Heart left ventricle (tissue), 16 donors: Measurements from ENCODE around the gene SORBS2. TPM values are rescaled to one million over a fixed set of nuclear protein-coding genes. Genes with fewer than 3 reads are reported as not detected.
A peak's percentile ranks its signal among the peaks of the same experiment; 100 is the strongest.

Experiments
- ATAC-seq, 4 donors: fragments of 200-7000 bp; cut with Tn5 transposase; one replicate each; pipeline ENCODE4 v1.9.1; 2020 to 2022; ENCODE audit warnings: moderate library complexity in 4 of 4, mild to moderate bottlenecking in 3 of 4, moderate number of reproducible peaks in 1 of 4
- DNase-seq, 5 donors: peaks; one replicate each; pipeline ENCODE4 v3.0.0-alpha.2; 2020
- H3K27ac ChIP-seq, 12 donors: fragments of 200-600 bp; sonication (generic) in 4 of 12; one replicate each; pipeline versions ENCODE4 v1.5.0 to v1.8.0; 2016 to 2022; ENCODE audit warnings: mild to moderate bottlenecking in 2 of 12
- H3K27me3 ChIP-seq, 9 donors: fragments of 200-600 bp; sonication (generic) in 2 of 9; one replicate each; pipeline versions ENCODE4 v1.5.1 to v1.8.0; 2016 to 2022; ENCODE audit warnings: mild to moderate bottlenecking in 3 of 9
- H3K36me3 ChIP-seq, 9 donors: fragments of 200-600 bp; sonication (generic) in 2 of 9; one replicate each; pipeline versions ENCODE4 v1.5.0 to v1.8.0; 2018 to 2022; ENCODE audit warnings: mild to moderate bottlenecking in 2 of 9
- H3K4me1 ChIP-seq, 12 donors: fragments of 200-600 bp; sonication (generic) in 4 of 12; one replicate each; pipeline versions ENCODE4 v1.5.0 to v1.8.0; 2016 to 2022; ENCODE audit warnings: mild to moderate bottlenecking in 3 of 12
- H3K4me3 ChIP-seq, 12 donors: fragments of 200-600 bp; sonication (generic) in 4 of 12; one replicate each; pipeline versions ENCODE4 v1.5.0 to v1.8.0; 2017 to 2022; ENCODE audit warnings: mild to moderate bottlenecking in 9 of 12, moderate library complexity in 4 of 12
- H3K9me3 ChIP-seq, 12 donors: fragments of 200-600 bp; sonication (generic) in 4 of 12; one replicate each; pipeline versions ENCODE4 v1.5.0 to v1.8.0; 2016 to 2022; ENCODE audit warnings: mild to moderate bottlenecking in 1 of 12
- CTCF ChIP-seq, 12 donors: fragments of 200-600 bp; sonication (generic) in 4 of 12; IDR thresholded peaks; one replicate each; pipeline versions ENCODE4 v1.5.0 to v1.8.0; 2018 to 2022; ENCODE audit warnings: antibody characterized with exemption in 12 of 12, mild to moderate bottlenecking in 5 of 12
- POLR2A ChIP-seq, 2 donors: fragments of 450-650 bp; IDR thresholded peaks; one replicate each; pipeline ENCODE4 v1.6.1; 2017; ENCODE audit warnings: antibody characterized with exemption in 2 of 2, mild to moderate bottlenecking in 2 of 2, moderate library complexity in 2 of 2
- WGBS, 4 donors: extraction: QIAGEN DNeasy Blood & Tissue Kit in 2 of 4; methylation state at CpG; one replicate each; pipeline versions ENCODE4 v1.1.5 to v1.1.7; 2013 to 2018; 5-methylcytosine and 5-hydroxymethylcytosine counted together
- intact Hi-C, 10 donors: fragments of 100-400 bp; cut with DNase I; formaldehyde crosslinking; loops; one replicate each; pipeline versions ENCODE4 v1.11.1 to v1.14.2; 2022
- polyA plus RNA-seq, 2 donors: library from polyadenylated mRNA; stranded (reverse); fragments of 200-250 nt; gene quantifications; one replicate each; pipeline ENCODE4 v1.2.3, GENCODE V29; 2013
- total RNA-seq, 9 donors: library from RNA; depleted of rRNA in 2 of 9; stranded (reverse); fragments of >200 nt in 2 of 9; fragmentation: NEBNext Ultra II Directional in 3 of 9; extraction: Animal tissue kit (Norgen Biotek cat#: 25700) in 3 of 9; gene quantifications; one replicate each; pipeline versions ENCODE4 v1.1.0 to v1.2.4, GENCODE V29; 2016 to 2023
- donor health status: ischemic (EF 13 %, LVEDD 7.1; RV severe dilation, severe dysfunction).
- donor health status: healthy with polysubstance abuse.
- donor health status: DM: no; HTN: yes; CAD: no.
- donor health status: DM: no; HTN: no; CAD: no.
- donor health status: ischemic (EF 25% LVEDD 6.9; RV normal size, moderate dysfunction).
- donor health status: ischemic (EF 25% LVEDD 5.7; RV mildly dilated, moderate dysfunction).
- donor health status: healthy.
- donor health status: DM: yes; HTN: yes; CAD: no.
- donor health status: ischemic (EF 35%, LVEDD 5.7; RV mildly dilated, moderate dysfunction).
- donor health status: nonischemic (EF 11% LVEDD 7.7; RV severe dilation, severe dysfunction).
- donor health status: DM: yes; HTN: yes; CAD: no.
- donor health status: PGD.
- donor health status: ischemic (EF 29% LVEDD 5.4; RV normal size, mild dysfunction).
- donor health status: nonischemic (EF 23%, LVEDD 6.1; RV moderate dilation, normal function).

The SORBS2 gene
- total and polyA plus RNA-seq, 11 donors: 254 to 2,158 (median 1,369) TPM

GRCh38 chr4:185742766-185743165 lies 69.2 kb downstream of the SORBS2 start:
- Histone ChIP-seq H3K9me3 (no peaks in the 10 kb centered on the region), H3K27ac (peak overlapping the region in 11 of 12 donors; percentile 1 to 86 (median 32)), H3K27me3 (no peaks in the 10 kb centered on the region), H3K4me1 (peaks cover 0 to 90% (median 56%) of the 10 kb centered on the region in 12 donors), H3K4me3 (no peak overlapping the region), H3K36me3 (peaks cover 0 to 11% (median 0%) of the 10 kb centered on the region in 9 donors)
- intact Hi-C loops: loop anchor here in 1 of 10 donors (10.0 kb wide), 1 partner anchor 282 kb away; no protein-coding TSS in a partner anchor
- WGBS, 4 donors: 44 to 64% (median 51%) methylated on average over 8 of the region's 8 CpGs
- TF ChIP-seq POLR2A (IDR thresholded peaks at IDR 0.05): no peak
- no peak for TF ChIP-seq CTCF (IDR thresholded peaks at IDR 0.05)
- DNase-seq (peak in 1 of 5 donors; percentile 54), ATAC-seq (peak in 3 of 4 donors; percentile 51 to 66 (median 56))

- 55 to 70% (median 57%) methylated on average over 6 of the region's 6 CpGs for WGBS, 4 donors
- Histone ChIP-seq H3K36me3 (peaks cover 0 to 4% (median 0%) of the 10 kb centered on the region in 9 donors), H3K4me1 (peaks cover 0 to 90% (median 56%) of the 10 kb centered on the region in 12 donors), H3K4me3 (no peak overlapping the region), H3K27ac (peak overlapping the region in 9 of 12 donors; percentile 12 to 86 (median 41)), H3K9me3 (no peaks in the 10 kb centered on the region), H3K27me3 (no peaks in the 10 kb centered on the region)
- intact Hi-C loops: loop anchor here in 1 of 10 donors (10.0 kb wide), 1 partner anchor 283 kb away; no protein-coding TSS in a partner anchor
- TF ChIP-seq CTCF (IDR thresholded peaks at IDR 0.05): no peak
- no peak for TF ChIP-seq POLR2A (IDR thresholded peaks at IDR 0.05)
- no peak for DNase-seq
- peak in 2 of 4 donors; percentile 12 to 16 for ATAC-seq
Observed at GRCh38 chr4:185741795-185742194, 70.2 kb downstream of the SORBS2 start.

GRCh38 chr4:185740471-185740873 lies 71.5 kb downstream of the SORBS2 start:
- peak overlapping the region in 10 of 12 donors; percentile 14 to 86 (median 44) for H3K27ac ChIP-seq
- H3K27me3 ChIP-seq: no peaks in the 10 kb centered on the region
- peaks cover 0 to 88% (median 63%) of the 10 kb centered on the region in 12 donors for H3K4me1 ChIP-seq
- DNase-seq (no peak), ATAC-seq (peak in 2 of 4 donors; percentile 3 to 16)
- H3K9me3 ChIP-seq: no peaks in the 10 kb centered on the region
- no peaks in the 10 kb centered on the region for H3K36me3 ChIP-seq
- no peak for TF ChIP-seq POLR2A (IDR thresholded peaks at IDR 0.05)
- no peak for TF ChIP-seq CTCF (IDR thresholded peaks at IDR 0.05)
- intact Hi-C loops: loop anchor here in 1 of 10 donors (10.0 kb wide), 1 partner anchor 284 kb away; no protein-coding TSS in a partner anchor
- H3K4me3 ChIP-seq: no peak overlapping the region
- WGBS, 4 donors: 57 to 66% (median 60%) methylated on average over 4 of the region's 4 CpGs

- no peak for TF ChIP-seq POLR2A (IDR thresholded peaks at IDR 0.05)
- TF ChIP-seq CTCF (IDR thresholded peaks at IDR 0.05): no peak
- Histone ChIP-seq H3K4me1 (peaks cover 0 to 92% (median 71%) of the 10 kb centered on the region in 12 donors), H3K27me3 (no peaks in the 10 kb centered on the region), H3K27ac (peak overlapping the region in 10 of 12 donors; percentile 7 to 86 (median 44)), H3K9me3 (no peaks in the 10 kb centered on the region), H3K36me3 (peaks cover 0 to 6% (median 0%) of the 10 kb centered on the region in 9 donors), H3K4me3 (peak overlapping the region in 2 of 12 donors; percentile 3 to 40)
- intact Hi-C loops: no loop called here
- DNase-seq (no peak), ATAC-seq (no peak)
Observed at GRCh38 chr4:185738820-185739219, 73.2 kb downstream of the SORBS2 start.
